CMK (cell line): ENCODE results near the gene KRT31.
"Not testable (repeated sequence)": the region's sequence is repeated elsewhere in the genome, so short reads cannot be mapped to it uniquely, and the experiment has no call there.

ENCODE experiments used
- DNase-seq: peaks from one replicate; pipeline ENCODE4 v3.0.0-alpha.2; 2010; ENCODE audit warnings: low read depth

Gene KRT31

DNA sequence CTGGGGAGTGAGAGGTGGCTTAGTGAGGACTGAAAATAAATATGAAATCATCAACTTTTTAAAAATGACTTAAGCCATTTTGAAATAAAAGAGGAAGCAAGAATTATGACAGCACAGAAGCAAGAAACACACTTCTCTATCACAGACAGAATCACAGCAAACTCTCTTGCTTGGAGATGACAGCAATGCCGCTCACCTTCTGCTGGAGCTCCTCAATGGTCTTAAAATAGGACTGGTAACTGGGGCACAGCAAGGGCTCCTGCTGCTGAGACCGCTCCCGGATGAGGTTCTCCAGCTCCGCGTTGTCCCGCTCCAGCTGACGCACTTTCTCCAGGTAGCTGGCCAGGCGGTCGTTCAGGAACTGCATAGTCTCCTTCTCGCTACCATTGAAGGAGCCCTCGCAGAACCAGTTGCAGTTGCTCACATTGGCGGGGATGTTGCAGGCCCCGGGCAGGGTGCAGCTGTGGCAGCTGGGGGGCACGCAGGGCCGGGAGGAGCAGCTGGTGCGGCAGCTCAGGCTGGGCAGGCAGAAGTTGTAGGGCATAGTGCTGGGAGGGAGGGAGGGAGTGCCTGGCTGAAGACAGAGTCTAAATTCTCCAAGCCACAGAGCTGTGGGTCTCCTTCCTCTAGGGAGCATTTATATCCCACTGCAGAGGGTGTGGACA is at the start of gene KRT31:
Gene KRT31 (minus strand): TSS at position 613 of the 665 bp plus-strand sequence. CDS start 69 bp downstream, at position 544.
- DNase-seq = no peak

DNA sequence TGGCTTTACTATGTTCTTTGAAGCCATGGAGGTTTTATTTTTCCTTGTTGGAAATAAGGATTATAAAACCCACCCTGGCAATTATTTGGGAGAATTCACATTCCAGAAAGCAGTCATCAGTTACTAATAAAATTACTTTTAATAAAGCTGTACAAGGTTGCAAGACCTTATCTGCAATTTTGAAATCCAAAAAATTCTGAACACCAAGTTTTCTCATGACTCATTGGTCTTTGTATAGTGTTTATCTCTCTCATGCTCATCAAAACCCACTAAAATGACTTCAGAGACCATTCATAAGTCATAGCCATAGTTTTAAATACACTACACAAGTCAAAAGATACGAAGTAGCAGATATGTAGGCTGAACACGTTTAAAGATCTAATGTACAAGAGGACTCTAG is 49.4 kb upstream of the KRT31 start:
- no peak for DNase-seq

DNA sequence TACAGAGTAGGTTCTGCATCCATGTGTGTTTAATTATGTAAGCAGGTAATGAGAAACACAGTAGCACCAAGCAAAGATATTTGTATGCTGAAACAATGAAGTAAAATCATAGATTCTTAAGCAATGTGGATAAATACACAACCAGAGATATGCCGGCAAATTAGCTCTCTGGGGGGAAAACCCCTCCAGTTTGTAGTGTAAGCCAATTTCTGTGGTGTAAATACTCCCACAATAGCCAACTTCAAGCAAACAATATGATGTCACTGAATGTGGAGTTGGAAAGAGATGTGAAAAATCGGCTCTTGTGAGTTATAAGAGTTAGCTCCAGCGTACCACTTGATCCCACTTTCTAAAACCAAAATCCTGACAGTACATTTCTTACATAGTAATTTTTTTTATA is 47.2 kb upstream of the KRT31 start:
- DNase-seq = no peak

DNA sequence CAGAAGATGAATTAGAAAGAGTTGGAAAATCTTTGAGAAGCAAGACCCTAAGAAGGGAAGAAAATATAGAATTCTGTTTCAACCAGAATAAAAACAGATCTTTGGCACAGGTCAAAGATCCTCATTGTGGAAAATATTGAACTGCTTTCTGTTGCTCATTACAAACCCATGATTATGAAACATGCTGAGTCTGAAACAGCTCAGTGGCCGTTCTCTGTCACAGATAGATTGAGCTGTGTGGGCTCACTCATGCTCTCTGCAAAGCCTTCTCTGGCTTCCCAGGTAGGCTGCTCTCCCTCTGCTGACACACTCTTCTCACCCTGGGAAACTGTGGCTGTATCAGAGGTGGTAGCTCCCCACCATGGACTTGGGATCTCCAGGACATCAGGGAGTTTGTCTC is 46.8 kb upstream of the KRT31 start:
- DNase-seq = no peak

DNA sequence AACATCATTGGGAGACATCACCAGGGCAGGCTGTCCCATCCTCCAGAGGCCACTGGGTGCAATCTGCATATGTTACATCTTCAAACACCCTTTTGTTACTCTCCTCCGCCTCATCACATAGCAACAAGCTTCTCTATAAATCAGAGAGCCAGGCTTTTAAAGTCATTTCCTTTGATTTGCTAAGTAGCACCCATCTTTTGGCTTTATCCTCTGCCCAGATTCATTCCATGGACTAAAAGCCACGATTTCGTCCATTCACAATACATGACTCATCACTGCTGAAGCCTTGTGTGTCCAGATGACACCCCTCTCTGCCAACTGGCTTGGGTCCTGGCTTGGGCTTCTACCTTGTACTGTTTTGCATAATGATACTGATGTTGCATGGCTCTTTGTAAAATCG is 45.3 kb upstream of the KRT31 start:
- no peak for DNase-seq

DNA sequence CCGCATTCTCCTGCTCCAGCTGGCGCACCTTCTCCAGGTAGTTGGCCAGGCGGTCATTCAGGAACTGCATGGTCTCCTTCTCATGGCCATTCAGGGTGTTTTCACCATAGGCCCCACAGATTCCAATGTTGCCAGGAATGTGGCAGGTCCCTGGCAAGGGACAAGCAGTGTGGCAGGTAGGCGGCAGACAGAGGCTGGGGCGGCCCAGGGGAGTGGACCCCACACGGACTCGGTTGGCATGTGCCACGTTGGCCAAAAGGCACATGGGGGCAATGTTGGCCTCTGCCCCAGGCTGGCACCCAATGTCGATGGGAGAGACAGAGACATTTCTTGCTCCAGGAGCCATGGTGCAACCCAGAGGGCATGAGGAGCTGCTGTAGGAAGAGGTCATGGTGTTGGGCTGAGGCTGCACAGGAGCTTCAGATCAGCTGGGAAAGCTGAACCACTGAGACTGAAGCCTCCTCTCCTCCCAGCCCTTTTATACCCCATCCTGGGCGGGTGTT is 43.2 kb upstream of the KRT31 start, which contains the start of gene KRT38:
Gene KRT38 (minus strand): TSS at position 453 of the 503 bp plus-strand sequence. CDS start 62 bp downstream, at position 391.
- DNase-seq = no peak

DNA sequence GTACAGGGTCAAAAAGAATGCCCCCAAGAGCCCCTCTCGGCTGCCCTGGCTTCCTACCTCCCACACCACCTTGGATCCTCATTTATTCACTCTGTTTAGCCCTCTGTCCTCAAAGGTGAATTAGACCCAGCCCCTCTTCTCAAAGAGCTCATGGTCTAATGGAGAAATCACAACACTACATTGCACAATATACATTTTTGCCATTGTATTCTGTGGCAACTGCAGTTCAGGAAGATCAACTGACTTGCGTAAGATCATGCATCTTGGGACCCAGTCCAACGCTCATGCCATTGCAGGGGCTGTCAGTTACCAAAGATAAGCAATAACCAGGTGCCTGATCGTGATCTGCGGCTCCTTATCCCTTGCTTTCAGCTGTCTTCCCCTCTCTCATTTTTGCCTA is 42.0 kb upstream of the KRT31 start:
- DNase-seq = no peak

DNA sequence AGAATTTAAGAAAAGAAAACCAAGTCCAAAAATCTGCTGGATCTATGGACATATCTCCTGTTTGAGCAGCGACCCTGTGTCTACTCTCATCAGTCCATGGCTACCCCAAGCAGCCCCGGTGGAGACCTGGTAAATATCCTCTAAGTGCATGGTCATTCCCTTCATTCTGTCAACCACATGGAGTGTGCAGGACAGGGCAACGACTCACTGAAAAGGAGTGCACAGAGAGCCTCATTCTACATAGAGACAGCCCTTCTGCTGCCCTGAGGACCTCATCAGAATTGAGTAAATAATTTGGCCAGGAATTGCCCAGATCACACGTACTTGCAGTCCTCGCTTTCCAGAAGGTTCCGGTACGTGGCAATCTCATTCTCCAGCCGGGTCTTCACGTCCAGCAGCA is 40.4 kb upstream of the KRT31 start:
- DNase-seq = no peak

DNA sequence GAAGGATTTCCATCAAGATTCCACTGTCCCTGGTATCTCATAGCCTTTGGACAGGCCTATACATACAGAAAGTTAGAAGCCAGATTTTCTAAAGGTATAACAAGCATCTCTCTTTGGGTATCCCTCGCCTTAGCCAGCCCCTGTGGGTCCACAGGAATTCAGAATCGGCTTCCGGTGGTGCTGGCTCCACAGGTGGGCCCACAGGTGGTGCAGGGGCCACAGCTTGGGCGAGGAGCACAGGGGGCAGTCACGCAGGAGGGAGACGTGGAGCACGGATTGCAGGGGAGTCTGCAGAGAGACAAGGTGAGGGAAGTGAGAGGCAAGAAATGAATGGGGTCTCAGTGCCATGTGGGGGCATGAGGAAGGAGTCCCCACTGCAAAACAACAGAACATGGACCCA is 39.8 kb upstream of the KRT31 start:
- DNase-seq = no peak

DNA sequence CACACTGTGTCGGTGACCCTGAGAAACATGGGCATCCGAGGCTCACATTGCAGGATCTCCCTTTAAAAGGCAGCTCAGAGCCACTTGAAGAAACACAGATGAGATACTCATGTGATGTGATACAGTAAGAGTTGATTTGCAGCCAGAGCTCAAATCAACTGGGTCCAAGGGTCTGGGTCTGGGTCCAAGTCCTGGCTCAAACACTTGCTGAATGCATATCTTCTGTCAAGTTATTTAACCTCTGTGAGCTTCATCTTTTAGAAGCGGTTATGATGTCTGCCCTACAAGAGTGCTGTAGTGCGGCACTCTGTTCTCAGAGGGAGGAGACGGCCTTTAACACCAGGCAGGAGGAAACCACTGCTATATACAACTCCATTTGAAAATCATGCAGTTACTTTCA is 37.0 kb upstream of the KRT31 start:
- no peak for DNase-seq

DNA sequence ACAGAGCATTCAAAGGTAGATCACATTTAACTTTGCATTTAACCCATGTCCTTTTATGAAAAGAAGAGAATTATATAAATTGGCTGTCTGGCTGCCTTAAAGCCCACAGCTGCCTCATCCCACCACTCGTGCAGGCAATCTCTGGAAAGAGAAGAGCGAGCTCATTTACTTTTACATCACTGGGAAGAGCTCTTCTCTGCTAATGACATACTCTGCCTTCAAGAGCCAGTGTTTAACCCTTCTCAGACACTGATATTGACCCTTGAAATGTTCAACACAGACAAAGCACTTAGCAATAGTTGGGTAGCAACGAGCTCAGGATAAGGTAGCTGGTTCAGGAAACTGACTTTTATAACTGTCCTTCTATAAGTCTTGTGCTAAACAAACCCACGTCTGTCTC is 36.6 kb upstream of the KRT31 start:
- no peak for DNase-seq

DNA sequence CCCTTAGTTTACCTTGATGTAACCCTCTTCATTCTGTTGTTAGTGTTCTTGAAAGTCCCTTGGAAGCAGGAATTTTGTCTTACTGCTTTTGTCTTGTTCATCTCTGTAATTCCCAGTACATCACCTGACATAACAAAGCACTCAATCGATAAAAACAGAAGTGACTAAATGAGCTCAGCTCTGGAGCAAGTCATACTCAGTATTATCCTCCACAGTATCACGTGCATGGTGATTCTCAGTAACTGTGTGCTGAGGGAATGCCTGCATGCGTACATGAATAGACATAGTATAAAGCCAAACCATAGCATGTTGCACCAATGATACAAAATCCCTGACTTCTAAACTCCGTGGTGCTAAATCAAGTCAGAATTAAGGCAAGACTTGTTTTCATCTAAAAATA is 36.2 kb upstream of the KRT31 start:
- DNase-seq = no peak

DNA sequence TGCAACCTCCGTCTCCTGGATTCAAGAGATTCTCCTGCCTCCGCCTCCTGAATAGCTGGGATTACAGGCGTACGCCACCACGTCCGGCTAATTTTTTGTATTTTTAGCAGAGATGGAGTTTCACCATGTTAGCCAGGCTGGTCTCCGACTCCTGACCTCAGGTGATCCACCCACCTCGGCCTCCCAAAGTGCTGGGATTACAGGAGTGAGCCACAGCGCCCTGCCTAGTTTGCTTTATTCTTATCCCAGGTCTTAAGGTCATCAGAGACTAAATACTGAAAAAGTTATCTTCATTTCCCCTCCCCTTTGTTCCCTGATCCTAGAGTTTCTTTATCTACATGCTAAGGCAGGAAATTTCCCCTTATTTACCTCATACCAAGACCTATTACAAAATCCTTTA is 33.0 kb upstream of the KRT31 start:
- not testable (repeated sequence) for DNase-seq

DNA sequence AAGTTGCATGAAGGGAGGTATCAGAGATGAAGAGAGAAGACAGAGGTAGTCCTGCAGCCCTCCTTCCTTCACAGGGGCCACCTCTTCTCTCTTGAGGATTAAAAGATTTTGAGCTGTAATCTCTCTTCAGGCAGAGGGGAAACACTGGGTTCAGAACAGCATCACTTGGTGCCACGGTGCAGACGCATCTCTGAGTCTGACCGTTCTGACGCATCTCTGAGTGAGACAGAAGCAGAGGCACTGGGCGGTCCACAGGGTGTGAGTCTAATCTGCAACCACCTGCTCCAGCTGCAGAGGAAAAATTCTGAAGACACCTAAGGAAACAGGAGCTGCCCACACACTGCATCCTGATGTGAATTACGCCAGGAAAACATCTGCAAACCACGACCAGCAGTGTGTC is 32.3 kb upstream of the KRT31 start:
- no peak for DNase-seq

DNA sequence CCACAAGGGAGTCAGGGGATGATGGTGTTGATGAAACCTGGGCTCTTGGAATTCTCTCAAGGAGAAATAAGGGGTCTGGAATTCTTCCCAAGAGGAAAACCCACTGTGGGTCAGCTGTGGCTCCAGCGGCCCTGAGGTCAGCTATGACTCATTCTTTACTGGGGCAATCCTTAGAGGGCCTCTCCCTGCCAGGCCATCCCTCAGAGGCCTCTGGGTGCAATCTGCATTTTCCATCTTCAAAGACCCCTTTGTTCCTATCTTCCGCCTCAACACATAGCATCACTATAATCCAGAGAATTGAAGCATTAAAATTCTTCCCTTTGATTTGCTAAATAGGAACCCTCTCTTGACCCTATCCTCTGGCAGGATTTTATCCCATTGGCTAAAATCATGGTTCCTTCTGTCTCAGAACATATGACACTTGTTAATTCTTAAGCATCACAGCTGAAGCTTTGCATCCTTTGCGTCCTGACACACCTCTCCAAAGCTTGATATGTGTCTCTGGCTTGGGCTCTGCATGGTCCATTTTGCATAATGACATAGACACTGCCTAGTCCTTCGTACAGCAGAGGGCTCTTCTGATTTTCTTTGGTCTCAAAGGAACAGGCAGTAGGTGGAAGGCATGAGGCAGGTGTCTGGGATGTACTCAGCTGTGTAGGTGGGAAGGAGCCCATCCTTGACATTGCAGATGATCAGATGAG is 31.3 kb upstream of the KRT31 start:
- no peak for DNase-seq

DNA sequence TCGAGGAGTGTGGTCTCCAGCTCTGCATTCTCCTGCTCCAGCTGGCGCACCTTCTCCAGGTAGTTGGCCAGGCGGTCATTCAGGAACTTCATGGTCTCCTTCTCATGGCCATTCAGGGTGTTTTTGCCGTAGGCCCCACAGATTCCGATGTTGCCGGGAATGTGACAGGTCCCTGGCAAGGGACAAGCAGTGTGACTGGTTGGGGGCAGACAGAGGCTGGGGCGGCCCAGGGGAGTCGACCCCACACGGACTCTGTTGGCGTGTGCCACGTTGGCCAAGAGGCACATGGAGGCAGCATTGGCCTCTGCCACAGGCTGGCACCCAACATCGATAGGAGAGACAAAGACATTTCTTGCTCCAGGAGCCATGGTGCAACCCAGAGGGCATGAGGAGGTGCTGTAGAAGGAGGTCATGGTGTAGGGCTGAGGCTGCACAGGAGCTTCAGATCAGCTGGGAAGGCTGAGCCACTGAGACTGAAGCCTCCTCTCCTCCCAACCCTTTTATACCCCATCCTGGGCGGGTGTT is 26.8 kb upstream of the KRT31 start, which contains the start of gene KRT37:
Gene KRT37 (minus strand): TSS at position 475 of the 525 bp plus-strand sequence. CDS start 62 bp downstream, at position 413.
- DNase-seq = no peak

DNA sequence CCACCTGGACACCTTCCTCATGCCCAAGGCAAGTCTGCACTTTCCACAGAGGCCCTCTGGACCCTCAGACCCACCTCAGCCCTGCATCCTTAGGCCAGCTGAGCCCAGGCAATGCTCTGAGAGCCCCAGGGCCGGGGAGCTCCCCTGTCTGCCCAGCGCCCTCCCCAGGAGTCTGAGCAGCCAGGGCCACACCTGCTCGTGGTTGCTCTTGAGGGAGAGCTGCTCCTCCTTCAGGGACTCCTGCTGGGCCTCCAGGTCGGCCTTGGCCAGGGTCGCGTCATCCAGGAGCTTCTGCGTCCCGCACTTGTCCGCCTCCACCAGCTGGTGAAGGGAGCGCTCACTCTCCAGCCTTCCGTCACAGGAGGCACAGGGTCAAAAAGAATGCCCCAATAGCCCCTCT is 25.2 kb upstream of the KRT31 start:
- DNase-seq = not testable (repeated sequence)

DNA sequence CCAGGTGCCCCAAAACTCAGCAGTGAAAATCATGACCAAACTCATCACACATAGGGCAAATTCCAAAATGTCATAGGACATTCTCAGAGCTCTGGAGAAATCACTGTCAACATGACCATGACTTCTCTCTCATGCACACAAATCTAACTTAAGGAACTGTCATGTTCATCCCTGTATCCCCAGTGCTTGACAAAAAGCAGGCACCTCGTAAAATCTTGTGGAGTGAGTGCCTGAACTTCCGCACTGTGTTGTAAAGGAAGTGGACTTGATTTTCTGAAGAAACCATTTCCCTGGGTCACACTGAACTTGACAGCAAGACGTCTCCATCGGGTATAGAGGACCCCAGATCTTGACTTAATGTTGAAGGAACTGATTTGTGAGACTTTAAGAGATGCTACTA is 24.2 kb upstream of the KRT31 start:
- no peak for DNase-seq

DNA sequence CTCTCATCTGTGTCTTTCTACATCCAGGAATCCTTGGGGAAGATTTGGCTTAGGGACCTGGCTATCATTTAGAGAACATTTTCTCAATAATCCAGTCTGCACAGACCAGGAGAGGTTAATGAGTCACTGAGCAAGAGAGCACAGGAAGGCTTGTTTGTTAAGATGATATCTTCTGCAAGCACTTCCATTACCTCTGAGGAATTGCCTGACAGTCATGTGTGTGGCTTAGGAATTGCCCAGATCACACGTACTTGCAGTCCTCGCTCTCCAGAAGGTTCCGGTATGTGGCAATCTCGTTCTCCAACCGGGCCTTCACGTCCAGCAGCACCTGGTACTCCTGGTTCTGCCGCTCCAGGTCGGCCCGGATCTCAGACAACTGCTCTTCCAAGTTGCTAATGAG is 23.7 kb upstream of the KRT31 start:
- DNase-seq = no peak

DNA sequence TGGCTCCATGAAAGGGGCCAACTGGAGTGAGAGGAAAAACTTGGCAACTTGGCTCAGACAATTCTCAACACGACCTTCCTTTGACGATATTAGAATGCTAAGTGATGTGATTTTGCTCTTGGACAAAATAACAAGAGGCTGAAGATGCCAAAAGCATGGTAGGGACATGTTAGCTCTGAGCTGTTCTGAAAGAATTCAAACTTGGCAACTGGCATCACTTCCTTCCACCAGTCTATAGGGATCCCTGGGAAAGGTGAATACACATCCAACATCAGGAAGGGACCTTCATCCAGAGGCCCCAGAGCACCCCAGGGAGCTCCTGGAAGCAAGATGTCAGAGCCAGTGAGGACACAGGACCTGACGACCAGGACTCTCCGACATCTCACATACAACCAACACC is 22.7 kb upstream of the KRT31 start:
- DNase-seq = no peak

DNA sequence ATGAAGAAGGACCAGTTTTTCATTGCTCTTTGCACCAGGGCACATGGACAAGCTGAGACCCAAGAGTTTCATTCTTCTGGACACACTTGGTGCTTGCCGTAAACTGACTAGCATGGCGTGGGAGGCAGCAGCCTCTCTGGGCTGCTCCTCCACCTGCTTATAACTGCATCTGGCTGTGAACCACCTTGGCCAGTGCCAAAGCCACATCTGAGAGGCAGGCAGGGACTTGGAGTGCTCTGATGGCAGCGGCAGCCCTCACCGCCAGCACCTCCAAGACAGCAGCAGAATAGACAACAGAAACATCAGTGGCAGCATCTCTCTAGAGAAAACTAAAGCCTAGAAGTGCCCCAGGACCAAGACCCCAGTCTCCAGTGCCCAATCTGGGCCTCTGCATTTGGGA is 22.3 kb upstream of the KRT31 start:
- no peak for DNase-seq

DNA sequence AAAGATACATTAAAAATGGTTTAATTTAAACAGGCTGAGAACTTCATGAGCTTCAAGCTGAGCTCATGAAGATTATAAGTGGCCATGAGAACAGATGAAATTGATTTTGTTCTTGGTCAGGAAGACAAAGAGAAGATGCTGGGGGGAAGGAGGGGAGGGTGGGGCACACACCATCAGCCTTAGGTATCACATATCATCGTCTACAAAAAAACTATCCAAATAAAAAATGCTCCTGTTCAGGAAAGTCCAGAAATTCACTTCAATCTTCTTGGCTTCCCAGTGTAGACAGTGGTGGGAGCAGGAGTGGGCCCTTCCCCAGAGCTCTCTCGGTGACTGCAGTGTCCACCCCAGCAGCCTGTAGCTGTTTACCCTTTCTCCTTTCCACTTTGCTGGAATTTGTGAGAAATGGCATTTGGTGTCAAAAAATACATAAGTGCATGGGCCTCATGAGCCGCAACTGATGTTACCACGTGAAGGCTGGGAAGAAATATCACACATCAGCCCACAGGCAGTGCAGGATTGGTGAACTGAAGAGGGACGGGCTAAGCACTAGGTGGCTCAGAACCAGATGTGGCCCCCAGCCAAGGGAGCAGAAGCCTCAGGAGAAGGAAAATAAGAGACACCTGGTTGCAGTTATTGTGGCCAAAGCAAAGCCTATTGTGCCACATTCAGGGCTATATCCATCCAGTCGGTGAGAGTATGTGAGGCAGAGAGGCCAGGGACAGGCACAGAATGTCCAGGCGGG is 20.9 kb upstream of the KRT31 start:
- no peak for DNase-seq
